ENCODE results near the gene SPACA7. TPM values are rescaled to one million over a fixed set of nuclear protein-coding genes. Genes with fewer than 3 reads are reported as not detected.

Gene SPACA7
- total and polyA plus RNA-seq, 4 donors, result not detected

GRCh38 chr13:112355274-112355838 lies 20.8 kb upstream of the SPACA7 start:
- no peak for TF ChIP-seq CTCF (IDR thresholded peaks at IDR 0.05; ENCODE audit: control extremely low read depth, extremely low read depth)
- Histone ChIP-seq H3K27ac (ENCODE audit: low read depth in 1 of 2, low read length in 1 of 2) (no peak overlapping the region), H3K4me1 (ENCODE audit: control insufficient read depth in 5 of 5, insufficient read depth in 5 of 5, low read length in 5 of 5) (peaks cover 0 to 5% (median 0%) of the 10 kb centered on the region in 5 donors), H3K9ac (ENCODE audit: insufficient read depth in 1 of 2, low read length in 2 of 2) (no peak overlapping the region), H3K4me3 (no peak overlapping the region), H3K9me3 (ENCODE audit: control insufficient read depth in 4 of 4, insufficient read depth in 3 of 4, low read length in 3 of 4) (peaks cover 0 to 8% (median 0%) of the 10 kb centered on the region in 4 donors), H3K36me3 (ENCODE audit: control insufficient read depth in 4 of 4, insufficient read depth in 4 of 4, low read length in 4 of 4) (no peaks in the 10 kb centered on the region), H3K27me3 (ENCODE audit: control insufficient read depth in 3 of 3, insufficient read depth in 3 of 3, low read length in 2 of 3) (peaks cover 0 to 13% (median 11%) of the 10 kb centered on the region in 3 donors)
- WGBS, 2 donors, result 83 to 92% methylated on average over 15 of the region's 15 CpGs
- DNase-seq, result no peak
- ATAC-seq (ENCODE audit: insufficient read depth, low FRiP score), result no peak

- Histone ChIP-seq H3K9me3 (ENCODE audit: control insufficient read depth in 4 of 4, insufficient read depth in 3 of 4, low read length in 3 of 4) (peaks cover 0 to 6% (median 0%) of the 10 kb centered on the region in 4 donors), H3K27me3 (ENCODE audit: control insufficient read depth in 3 of 3, insufficient read depth in 3 of 3, low read length in 2 of 3) (peaks cover 0 to 11% (median 9%) of the 10 kb centered on the region in 3 donors), H3K4me1 (ENCODE audit: control insufficient read depth in 5 of 5, insufficient read depth in 5 of 5, low read length in 5 of 5) (peaks cover 0 to 1% (median 0%) of the 10 kb centered on the region in 5 donors), H3K36me3 (ENCODE audit: control insufficient read depth in 4 of 4, insufficient read depth in 4 of 4, low read length in 4 of 4) (no peaks in the 10 kb centered on the region), H3K27ac (ENCODE audit: low read depth in 1 of 2, low read length in 1 of 2) (no peak overlapping the region), H3K4me3 (no peak overlapping the region), H3K9ac (ENCODE audit: insufficient read depth in 1 of 2, low read length in 2 of 2) (no peak overlapping the region)
- 88 to 91% methylated on average over 13 of the region's 13 CpGs for WGBS, 2 donors
- no peak for DNase-seq
- TF ChIP-seq CTCF (IDR thresholded peaks at IDR 0.05; ENCODE audit: control extremely low read depth, extremely low read depth), result no peak
- no peak for ATAC-seq (ENCODE audit: insufficient read depth, low FRiP score)
These were observed 20.0 kb upstream of the SPACA7 start for GRCh38 chr13:112356190-112356589.

GRCh38 chr13:112358156-112358555 lies 18.0 kb upstream of the SPACA7 start:
- Histone ChIP-seq H3K9ac (ENCODE audit: insufficient read depth in 1 of 2, low read length in 2 of 2) (no peak overlapping the region), H3K27me3 (ENCODE audit: control insufficient read depth in 3 of 3, insufficient read depth in 3 of 3, low read length in 2 of 3) (peaks cover 0 to 7% (median 6%) of the 10 kb centered on the region in 3 donors), H3K4me1 (ENCODE audit: control insufficient read depth in 5 of 5, insufficient read depth in 5 of 5, low read length in 5 of 5) (no peaks in the 10 kb centered on the region), H3K4me3 (no peak overlapping the region), H3K27ac (ENCODE audit: low read depth in 1 of 2, low read length in 1 of 2) (no peak overlapping the region), H3K9me3 (ENCODE audit: control insufficient read depth in 4 of 4, insufficient read depth in 3 of 4, low read length in 3 of 4) (peaks cover 0 to 5% (median 0%) of the 10 kb centered on the region in 4 donors), H3K36me3 (ENCODE audit: control insufficient read depth in 4 of 4, insufficient read depth in 4 of 4, low read length in 4 of 4) (no peaks in the 10 kb centered on the region)
- WGBS, 2 donors, result 96 to 98% methylated on average over 4 of the region's 4 CpGs
- no peak for TF ChIP-seq CTCF (IDR thresholded peaks at IDR 0.05; ENCODE audit: control extremely low read depth, extremely low read depth)
- DNase-seq (no peak), ATAC-seq (ENCODE audit: insufficient read depth, low FRiP score) (no peak)

GRCh38 chr13:112362021-112362420 lies 14.1 kb upstream of the SPACA7 start:
- TF ChIP-seq CTCF (IDR thresholded peaks at IDR 0.05; ENCODE audit: control extremely low read depth, extremely low read depth), result no peak
- Histone ChIP-seq H3K27ac (ENCODE audit: low read depth in 1 of 2, low read length in 1 of 2) (no peak overlapping the region), H3K9ac (ENCODE audit: insufficient read depth in 1 of 2, low read length in 2 of 2) (no peak overlapping the region), H3K9me3 (ENCODE audit: control insufficient read depth in 4 of 4, insufficient read depth in 3 of 4, low read length in 3 of 4) (peaks cover 0 to 15% (median 0%) of the 10 kb centered on the region in 4 donors), H3K4me3 (no peak overlapping the region), H3K36me3 (ENCODE audit: control insufficient read depth in 4 of 4, insufficient read depth in 4 of 4, low read length in 4 of 4) (no peaks in the 10 kb centered on the region), H3K4me1 (ENCODE audit: control insufficient read depth in 5 of 5, insufficient read depth in 5 of 5, low read length in 5 of 5) (no peaks in the 10 kb centered on the region), H3K27me3 (ENCODE audit: control insufficient read depth in 3 of 3, insufficient read depth in 3 of 3, low read length in 2 of 3) (peaks cover 0 to 9% (median 6%) of the 10 kb centered on the region in 3 donors)
- 81 to 84% methylated on average over 5 of the region's 5 CpGs for WGBS, 2 donors
- DNase-seq (no peak), ATAC-seq (ENCODE audit: insufficient read depth, low FRiP score) (no peak)

Measured in lung (tissue), 12 donors.